ENCODE data around the gene RYR1. TPM values are rescaled to one million over a fixed set of nuclear protein-coding genes. Genes with fewer than 3 reads are reported as not detected.

The RYR1 gene
- total RNA-seq, 1 experiment from 2014 or later: 4.1 TPM

GRCh38 chr19:38399537-38399936, 34.0 kb upstream of the RYR1 start:
- DNase-seq (ENCODE audit: low read depth, low spot score): no peak
- Histone ChIP-seq H3K9me3 (ENCODE audit: control insufficient read depth in 1 of 2, insufficient read depth in 1 of 2, low read depth in 1 of 2, low read length in 2 of 2) (no peaks in the 10 kb centered on the region), H2AFZ (ENCODE audit: low read depth, low read length, poor library complexity, severe bottlenecking) (no peak overlapping the region), H3K27ac (ENCODE audit: low read depth, low read length) (no peak overlapping the region), H4K20me1 (ENCODE audit: insufficient read depth) (no peaks in the 10 kb centered on the region), H3K79me2 (ENCODE audit: insufficient read depth, low read length) (peaks cover 9% of the 10 kb centered on the region; the same call in 1 of the 2 replicates), H3K9ac (ENCODE audit: low read length) (no peak overlapping the region), H3K4me2 (ENCODE audit: low read length) (no peak overlapping the region), H3K4me1 (ENCODE audit: control insufficient read depth in 1 of 2, insufficient read depth in 2 of 2, low read length in 2 of 2) (peaks cover 8 to 17% of the 10 kb centered on the region in 2 experiments; a peak in 3 of 4 replicates), H3K9me2 (ENCODE audit: insufficient read depth) (no peaks in the 10 kb centered on the region), H3K27me3 (ENCODE audit: insufficient read depth, low read length) (no peaks in the 10 kb centered on the region), H3K4me3 (replicated peaks in 1 of 2; ENCODE audit: low read depth in 1 of 2, low read length in 2 of 2) (no peak overlapping the region), H3K36me3 (ENCODE audit: control insufficient read depth in 1 of 2, insufficient read depth in 2 of 2, low read length in 2 of 2) (no peaks in the 10 kb centered on the region; a peak in 1 of 4 replicates)
- ChIA-PET CTCF (no interaction called here), POLR2A (interaction anchor here (0.8 to 1.4 kb wide), 2 partner anchors 11 to 12 kb away, joined by 4 to 5 read pairs; partner anchors contain the start of gene GGN), RAD21 (ENCODE audit: low non-redundant PET in 1 of 2, low total read pairs in 2 of 2, uncharacterized antibody in 2 of 2, unreplicated experiment in 2 of 2) (no interaction called here)
- BruUV-seq (replicated peaks): no TSS peak
- ATAC-seq: no peak
- TF ChIP-seq RAD21 (IDR thresholded peaks at IDR 0.05; ENCODE audit: low read depth) (no peak), REST (IDR thresholded peaks at IDR 0.05; ENCODE audit: low read depth) (no peak), CEBPB (IDR thresholded peaks at IDR 0.05; ENCODE audit: low read depth) (no peak), POLR2A (IDR thresholded peaks at IDR 0.05; ENCODE audit: borderline replicate concordance, extremely low read depth, insufficient read depth, insufficient read length) (no peak), CTCF (IDR thresholded peaks at IDR 0.05 in 2 of 3, conservative IDR thresholded peaks at IDR 0.05 in 1 of 3; ENCODE audit: borderline replicate concordance in 1 of 3, insufficient read depth in 1 of 3, low read depth in 2 of 3, low read length in 2 of 3) (no peak)
- intact Hi-C loops (cut with micrococcal nuclease): no loop called here

Data from HCT116 (cell line).